GM12874 (cell line): ENCODE measurements around the gene PKN1.

Experiments
- CTCF ChIP-seq: IDR thresholded peaks from 2 replicates; pipeline ENCODE4 v1.5.1; 2011; ENCODE audit warnings: low read depth, mild to moderate bottlenecking, control low read depth, low read length, moderate library complexity; ENCODE audit not compliant: insufficient read depth

The PKN1 gene

GRCh38 chr19:14492756-14493337 lies 59.7 kb downstream of the PKN1 start:
- TF ChIP-seq CTCF = no peak

- TF ChIP-seq CTCF = no peak
Measured at GRCh38 chr19:14494411-14494810, 61.3 kb downstream of the PKN1 start.

GRCh38 chr19:14494910-14495671 lies 62.0 kb downstream of the PKN1 start:
- no peak for TF ChIP-seq CTCF

GRCh38 chr19:14495672-14496028 lies 62.5 kb downstream of the PKN1 start:
- no peak for TF ChIP-seq CTCF

GRCh38 chr19:14496029-14496833 lies 63.1 kb downstream of the PKN1 start, which contains the start of gene GIPC1:
TSS of gene GIPC1 (minus strand) at chr19:14496127. CDS start at chr19:14482976, 13,151 bp downstream.
- TF ChIP-seq CTCF = no peak

GRCh38 chr19:14496834-14497227 lies 63.7 kb downstream of the PKN1 start:
- TF ChIP-seq CTCF = no peak

GRCh38 chr19:14497228-14497921 lies 64.3 kb downstream of the PKN1 start:
- no peak for TF ChIP-seq CTCF
